Measurements from ENCODE around the gene PIRT.

PIRT gene

GRCh38 chr17:10844621-10845387, 6.9 kb upstream of the PIRT start (continued):
- TF ChIP-seq BCL6B (tag by site-specific recombination; IDR thresholded peaks at IDR 0.05), result no peak
- TF ChIP-seq KLF1 (tag by site-specific recombination; IDR thresholded peaks at IDR 0.05), result peak; percentile 91
- TF ChIP-seq KLF9 (tag by site-specific recombination; IDR thresholded peaks at IDR 0.05; ENCODE audit: low read depth), result no peak; the same call in 1 of the 2 replicates
- TF ChIP-seq PRDM10 (tag by site-specific recombination; IDR thresholded peaks at IDR 0.05), result no peak
- no peak for TF ChIP-seq SP7 (tag by site-specific recombination; IDR thresholded peaks at IDR 0.05)
- TF ChIP-seq ZNF555 (tag by site-specific recombination; conservative IDR thresholded peaks at IDR 0.05), result no peak
- no peak for TF ChIP-seq ZNF157 (tag by site-specific recombination; IDR thresholded peaks at IDR 0.05)
- no peak for TF ChIP-seq ZSCAN4 (tag by site-specific recombination; IDR thresholded peaks at IDR 0.05)
- no peak for TF ChIP-seq ZNF121 (tag by site-specific recombination; IDR thresholded peaks at IDR 0.05)
- no peak for TF ChIP-seq ZNF704 (tag by site-specific recombination; IDR thresholded peaks at IDR 0.05)
- TF ChIP-seq ZNF394 (tag by site-specific recombination; IDR thresholded peaks at IDR 0.05; ENCODE audit: borderline replicate concordance), result 0 out of 2 replicates have a peak, but pooled peaks have one; percentile 26
- TF ChIP-seq ELK4 (IDR thresholded peaks at IDR 0.05; ENCODE audit: borderline replicate concordance, low read depth, low read length), result no peak
- no peak for TF ChIP-seq ZNF148 (tag by site-specific recombination; IDR thresholded peaks at IDR 0.05; ENCODE audit: borderline replicate concordance)
- TF ChIP-seq HOXD13 (CRISPR knock-in tag; IDR thresholded peaks at IDR 0.05; ENCODE audit: borderline replicate concordance), result no peak
- no peak for TF ChIP-seq ZNF341 (tag by site-specific recombination; IDR thresholded peaks at IDR 0.05; ENCODE audit: low read depth)
- TF ChIP-seq ZNF529 (tag by site-specific recombination; IDR thresholded peaks at IDR 0.05; ENCODE audit: insufficient replicate concordance), result no peak
- TF ChIP-seq PRDM4 (tag by site-specific recombination; IDR thresholded peaks at IDR 0.05), result no peak
- TF ChIP-seq ZNF211 (tag by site-specific recombination; IDR thresholded peaks at IDR 0.05; ENCODE audit: low read depth), result no peak
- no peak for TF ChIP-seq ZNF610 (tag by site-specific recombination; IDR thresholded peaks at IDR 0.05; ENCODE audit: borderline replicate concordance)
- no peak for TF ChIP-seq ZNF473 (tag by site-specific recombination; IDR thresholded peaks at IDR 0.05)
- TF ChIP-seq ZNF223 (tag by site-specific recombination; IDR thresholded peaks at IDR 0.05), result no peak
- no peak for TF ChIP-seq MYNN (tag by site-specific recombination; IDR thresholded peaks at IDR 0.05; ENCODE audit: borderline replicate concordance)
- 0 out of 2 replicates have a peak, but pooled peaks have one; percentile 39 for TF ChIP-seq ZFP37 (tag by site-specific recombination; IDR thresholded peaks at IDR 0.05)
